Liver (tissue), 3 donors: ENCODE results near the gene LYZL1.

Experiments used
- ATF3 ChIP-seq: IDR thresholded peaks from 2 replicates; pipeline ENCODE4 v1.6.1; 2016; ENCODE audit warnings: antibody characterized with exemption
- EGR1 ChIP-seq, 2 donors: IDR thresholded peaks; 2 replicates each; pipeline ENCODE4 v1.6.1; 2016 to 2018; ENCODE audit warnings: antibody characterized with exemption in 2 of 2, low read depth in 2 of 2
- GABPA ChIP-seq, 2 donors: IDR thresholded peaks in 1 of 2; conservative IDR thresholded peaks in 1 of 2; 2 replicates each; pipeline ENCODE4 v1.6.1; 2016; ENCODE audit warnings: antibody characterized with exemption in 2 of 2, mild to moderate bottlenecking in 1 of 2, moderate library complexity in 1 of 2
- JUND ChIP-seq, 2 donors: IDR thresholded peaks; 2 replicates each; pipeline ENCODE4 v1.6.1; 2016; ENCODE audit warnings: antibody characterized with exemption in 2 of 2
- RAD21 ChIP-seq, 2 donors: IDR thresholded peaks; 2 replicates each; pipeline ENCODE4 v1.6.1; 2016; ENCODE audit warnings: antibody characterized with exemption in 2 of 2, mild to moderate bottlenecking in 2 of 2
- RXRA ChIP-seq, 2 donors: IDR thresholded peaks; 2 replicates each; pipeline ENCODE4 v1.6.1; 2017 to 2018; ENCODE audit warnings: antibody characterized with exemption in 2 of 2, mild to moderate bottlenecking in 1 of 2
- SP1 ChIP-seq: IDR thresholded peaks from 2 replicates; pipeline ENCODE4 v1.6.1; 2018; ENCODE audit warnings: antibody characterized with exemption, mild to moderate bottlenecking
- TAF1 ChIP-seq: conservative IDR thresholded peaks from 2 replicates; pipeline ENCODE4 v1.6.1; 2016; ENCODE audit warnings: antibody characterized with exemption, mild to moderate bottlenecking
- YY1 ChIP-seq: IDR thresholded peaks from 2 replicates; pipeline ENCODE4 v1.6.1; 2016; ENCODE audit warnings: antibody characterized with exemption, mild to moderate bottlenecking
- ZBTB33 ChIP-seq: IDR thresholded peaks from 2 replicates; pipeline ENCODE4 v1.6.1; 2016; ENCODE audit warnings: antibody characterized with exemption
- TF ChIP-seq, protein P1 (sequence below): IDR thresholded peaks from 2 replicates; pipeline ENCODE4 v1.6.1; 2016; ENCODE audit warnings: antibody characterized with exemption, mild to moderate bottlenecking
- TF ChIP-seq, protein P2 (sequence below): fragments of 150-350 bp; IDR thresholded peaks from 2 replicates; pipeline ENCODE4 v1.5.1; 2017; ENCODE audit warnings: improper control_type of control experiment, low read depth, low read length; ENCODE audit not compliant: missing input control
- TF ChIP-seq, protein P3 (sequence below): IDR thresholded peaks from 2 replicates; pipeline ENCODE4 v1.6.1; 2016; ENCODE audit warnings: antibody characterized with exemption
- donor health status: healthy.
- donor health status: healthy.

- TF ChIP-seq, protein P1, sequence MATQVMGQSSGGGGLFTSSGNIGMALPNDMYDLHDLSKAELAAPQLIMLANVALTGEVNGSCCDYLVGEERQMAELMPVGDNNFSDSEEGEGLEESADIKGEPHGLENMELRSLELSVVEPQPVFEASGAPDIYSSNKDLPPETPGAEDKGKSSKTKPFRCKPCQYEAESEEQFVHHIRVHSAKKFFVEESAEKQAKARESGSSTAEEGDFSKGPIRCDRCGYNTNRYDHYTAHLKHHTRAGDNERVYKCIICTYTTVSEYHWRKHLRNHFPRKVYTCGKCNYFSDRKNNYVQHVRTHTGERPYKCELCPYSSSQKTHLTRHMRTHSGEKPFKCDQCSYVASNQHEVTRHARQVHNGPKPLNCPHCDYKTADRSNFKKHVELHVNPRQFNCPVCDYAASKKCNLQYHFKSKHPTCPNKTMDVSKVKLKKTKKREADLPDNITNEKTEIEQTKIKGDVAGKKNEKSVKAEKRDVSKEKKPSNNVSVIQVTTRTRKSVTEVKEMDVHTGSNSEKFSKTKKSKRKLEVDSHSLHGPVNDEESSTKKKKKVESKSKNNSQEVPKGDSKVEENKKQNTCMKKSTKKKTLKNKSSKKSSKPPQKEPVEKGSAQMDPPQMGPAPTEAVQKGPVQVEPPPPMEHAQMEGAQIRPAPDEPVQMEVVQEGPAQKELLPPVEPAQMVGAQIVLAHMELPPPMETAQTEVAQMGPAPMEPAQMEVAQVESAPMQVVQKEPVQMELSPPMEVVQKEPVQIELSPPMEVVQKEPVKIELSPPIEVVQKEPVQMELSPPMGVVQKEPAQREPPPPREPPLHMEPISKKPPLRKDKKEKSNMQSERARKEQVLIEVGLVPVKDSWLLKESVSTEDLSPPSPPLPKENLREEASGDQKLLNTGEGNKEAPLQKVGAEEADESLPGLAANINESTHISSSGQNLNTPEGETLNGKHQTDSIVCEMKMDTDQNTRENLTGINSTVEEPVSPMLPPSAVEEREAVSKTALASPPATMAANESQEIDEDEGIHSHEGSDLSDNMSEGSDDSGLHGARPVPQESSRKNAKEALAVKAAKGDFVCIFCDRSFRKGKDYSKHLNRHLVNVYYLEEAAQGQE, result no peak
- TF ChIP-seq, protein P2, sequence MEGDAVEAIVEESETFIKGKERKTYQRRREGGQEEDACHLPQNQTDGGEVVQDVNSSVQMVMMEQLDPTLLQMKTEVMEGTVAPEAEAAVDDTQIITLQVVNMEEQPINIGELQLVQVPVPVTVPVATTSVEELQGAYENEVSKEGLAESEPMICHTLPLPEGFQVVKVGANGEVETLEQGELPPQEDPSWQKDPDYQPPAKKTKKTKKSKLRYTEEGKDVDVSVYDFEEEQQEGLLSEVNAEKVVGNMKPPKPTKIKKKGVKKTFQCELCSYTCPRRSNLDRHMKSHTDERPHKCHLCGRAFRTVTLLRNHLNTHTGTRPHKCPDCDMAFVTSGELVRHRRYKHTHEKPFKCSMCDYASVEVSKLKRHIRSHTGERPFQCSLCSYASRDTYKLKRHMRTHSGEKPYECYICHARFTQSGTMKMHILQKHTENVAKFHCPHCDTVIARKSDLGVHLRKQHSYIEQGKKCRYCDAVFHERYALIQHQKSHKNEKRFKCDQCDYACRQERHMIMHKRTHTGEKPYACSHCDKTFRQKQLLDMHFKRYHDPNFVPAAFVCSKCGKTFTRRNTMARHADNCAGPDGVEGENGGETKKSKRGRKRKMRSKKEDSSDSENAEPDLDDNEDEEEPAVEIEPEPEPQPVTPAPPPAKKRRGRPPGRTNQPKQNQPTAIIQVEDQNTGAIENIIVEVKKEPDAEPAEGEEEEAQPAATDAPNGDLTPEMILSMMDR, result no peak
- TF ChIP-seq RAD21 (IDR thresholded peaks at IDR 0.05) (no peak), ZBTB33 (no peak), JUND (IDR thresholded peaks at IDR 0.05) (no peak), EGR1 (IDR thresholded peaks at IDR 0.05; ENCODE audit: low read depth in 2 of 2) (no peak), GABPA (IDR thresholded peaks at IDR 0.05 in 1 of 2, conservative IDR thresholded peaks at IDR 0.05 in 1 of 2) (no peak), YY1 (no peak), RXRA (IDR thresholded peaks at IDR 0.05) (no peak), TAF1 (no peak), ATF3 (no peak), SP1 (no peak)
- TF ChIP-seq, protein P3, sequence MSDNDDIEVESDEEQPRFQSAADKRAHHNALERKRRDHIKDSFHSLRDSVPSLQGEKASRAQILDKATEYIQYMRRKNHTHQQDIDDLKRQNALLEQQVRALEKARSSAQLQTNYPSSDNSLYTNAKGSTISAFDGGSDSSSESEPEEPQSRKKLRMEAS, result no peak
Measured at GRCh38 chr10:29254123-29255046, 34.5 kb upstream of the LYZL1 start.
